Activated naive CD4-positive, alpha-beta T cell treated with Interleukin-2 at 50 U/mL for 16 hours (primary cell): Measurements from ENCODE around the gene MAML2.

Experiments
- DNase-seq: peaks from one replicate; pipeline ENCODE4 v3.0.0-alpha.2; 2020

The MAML2 gene

DNA sequence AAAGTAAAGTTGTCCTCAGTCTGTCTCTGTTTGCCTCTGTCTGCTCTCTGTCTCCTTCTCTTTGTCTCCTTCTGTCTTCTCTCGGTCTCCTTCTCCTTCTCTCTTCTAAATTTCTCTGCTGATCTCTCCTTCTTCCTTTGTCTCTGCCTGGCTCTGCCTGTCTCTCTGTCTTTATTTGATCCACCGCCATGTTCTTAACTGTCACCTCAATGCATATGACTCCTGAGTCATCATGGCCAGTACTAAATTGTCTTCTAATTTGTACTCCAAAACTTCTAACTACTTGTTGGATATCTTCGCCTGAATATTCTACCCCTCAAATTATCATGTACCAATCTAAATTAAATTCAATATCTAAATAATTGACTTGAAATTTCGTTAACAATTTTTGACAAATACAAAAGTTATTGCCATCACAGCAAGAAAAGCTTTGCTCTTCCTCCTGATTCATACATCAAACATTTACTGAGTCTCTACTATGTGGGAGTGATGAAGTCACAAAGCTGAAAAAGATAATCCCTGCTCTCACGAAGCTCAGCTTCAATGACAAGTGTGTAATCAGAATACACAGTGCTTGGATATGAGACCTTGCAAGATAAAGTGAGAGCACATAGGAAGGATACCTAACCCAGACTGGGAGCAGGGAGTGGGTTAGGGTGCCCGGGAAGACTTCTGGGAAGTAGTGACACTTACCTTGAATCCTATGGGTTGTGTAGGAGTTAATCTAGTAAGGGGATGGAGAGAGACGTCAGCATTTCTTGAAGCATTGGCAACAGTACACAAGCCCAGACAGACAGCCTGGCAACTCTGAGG, 193.0 kb downstream of the MAML2 start:
- DNase-seq: no peak

DNA sequence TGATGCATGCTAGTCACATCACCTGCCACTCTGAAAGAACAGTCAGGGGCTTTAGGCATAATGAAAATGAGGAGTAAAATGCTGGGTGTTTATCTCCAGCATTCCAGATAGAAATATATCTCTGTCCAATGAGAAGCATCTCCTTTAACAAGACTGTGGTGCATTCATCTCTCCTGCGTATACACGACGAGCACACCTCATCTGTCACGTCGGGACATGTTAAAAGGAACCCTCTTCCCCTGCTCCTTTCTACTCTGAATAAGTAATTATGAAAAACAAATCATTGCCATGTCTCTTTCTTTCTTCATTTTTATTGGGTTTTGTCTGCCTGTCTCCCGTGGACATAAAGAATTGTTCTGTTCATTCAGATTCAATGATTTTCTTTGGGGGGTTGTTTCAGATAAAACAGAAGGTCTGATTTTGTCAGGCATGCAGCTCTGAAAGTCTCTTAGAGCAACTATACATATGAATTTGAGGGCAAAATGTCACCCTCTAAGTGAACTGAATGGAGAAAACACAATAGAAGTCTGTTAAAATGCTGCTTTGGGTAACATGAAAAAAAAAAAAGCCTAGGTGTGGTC, 195.0 kb downstream of the MAML2 start:
- DNase-seq: no peak

GRCh38 chr11:96147186-96147585, 195.8 kb downstream of the MAML2 start:
- DNase-seq: no peak

GRCh38 chr11:96146765-96147164, 196.2 kb downstream of the MAML2 start:
- no peak for DNase-seq

- DNase-seq: no peak
Measured at GRCh38 chr11:96145163-96145585, 197.8 kb downstream of the MAML2 start.

DNA sequence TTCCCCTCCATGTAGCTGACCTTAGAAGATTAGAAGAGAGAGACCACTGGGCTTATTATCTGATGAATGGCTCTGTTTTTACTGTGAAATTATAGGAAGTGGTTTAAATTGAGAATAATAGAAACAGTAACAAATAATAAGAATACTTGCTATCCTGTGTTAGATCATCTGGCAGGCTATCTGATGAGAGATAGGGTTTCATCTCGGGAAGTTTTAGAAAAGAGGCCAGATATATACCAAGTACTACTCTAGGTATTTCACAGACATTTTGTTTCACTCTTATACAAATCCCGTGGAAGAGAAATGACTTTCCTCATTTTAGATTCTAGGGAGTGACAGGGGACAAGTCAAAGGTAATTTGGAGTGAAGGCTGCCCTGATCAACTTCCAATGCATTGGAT, 198.4 kb downstream of the MAML2 start:
- no peak for DNase-seq

- no peak for DNase-seq
Measured at GRCh38 chr11:96143041-96143521, 199.9 kb downstream of the MAML2 start.

DNA sequence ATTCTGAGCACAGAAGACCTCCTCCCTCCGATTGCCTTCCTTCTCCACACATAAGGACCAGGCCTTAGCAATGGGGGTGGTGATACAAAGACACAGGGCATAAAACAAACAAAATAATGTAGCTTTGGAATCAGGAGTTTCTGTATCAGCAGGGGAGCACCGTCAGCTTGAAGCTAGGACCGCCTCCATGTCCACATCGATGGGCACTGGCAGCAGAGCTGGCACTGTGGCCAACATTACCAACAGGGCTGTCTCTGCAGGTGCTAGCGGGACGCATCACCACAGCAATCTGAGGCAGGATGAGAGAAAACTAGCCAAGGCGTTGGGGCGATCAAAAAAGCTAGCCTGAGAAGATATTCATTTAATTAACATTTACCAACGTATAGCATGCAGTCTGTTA, 201.4 kb downstream of the MAML2 start:
- no peak for DNase-seq

- DNase-seq: no peak
Measured at GRCh38 chr11:96139691-96140090, 203.3 kb downstream of the MAML2 start.

DNA sequence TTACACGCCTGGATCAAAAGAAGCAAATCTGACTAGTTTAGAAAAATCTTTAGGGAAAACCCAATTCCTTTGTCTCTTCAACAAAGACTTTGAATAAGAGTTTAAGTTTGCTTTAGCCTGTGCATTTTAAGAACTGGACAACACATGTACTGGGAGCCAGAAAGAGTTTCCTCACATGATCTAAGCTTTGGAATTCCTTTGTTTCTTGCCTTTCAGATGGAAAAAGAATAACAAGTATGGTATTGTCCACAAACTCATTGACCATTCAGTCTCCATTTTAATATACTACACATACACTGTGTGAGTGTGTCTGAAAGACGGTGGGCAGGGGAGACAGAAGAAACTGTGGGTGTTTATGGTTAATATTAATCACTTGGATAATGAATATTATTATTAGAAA, 205.6 kb downstream of the MAML2 start:
- no peak for DNase-seq

GRCh38 chr11:96136613-96137298, 206.2 kb downstream of the MAML2 start:
- DNase-seq: no peak

- DNase-seq: no peak
Measured at GRCh38 chr11:96134602-96135001, 208.4 kb downstream of the MAML2 start.

GRCh38 chr11:96132437-96132836, 210.6 kb downstream of the MAML2 start:
- DNase-seq: no peak

- no peak for DNase-seq
Measured at GRCh38 chr11:96130061-96130620, 212.9 kb downstream of the MAML2 start.

- no peak for DNase-seq
Measured at GRCh38 chr11:96127596-96127959, 215.4 kb downstream of the MAML2 start.

DNA sequence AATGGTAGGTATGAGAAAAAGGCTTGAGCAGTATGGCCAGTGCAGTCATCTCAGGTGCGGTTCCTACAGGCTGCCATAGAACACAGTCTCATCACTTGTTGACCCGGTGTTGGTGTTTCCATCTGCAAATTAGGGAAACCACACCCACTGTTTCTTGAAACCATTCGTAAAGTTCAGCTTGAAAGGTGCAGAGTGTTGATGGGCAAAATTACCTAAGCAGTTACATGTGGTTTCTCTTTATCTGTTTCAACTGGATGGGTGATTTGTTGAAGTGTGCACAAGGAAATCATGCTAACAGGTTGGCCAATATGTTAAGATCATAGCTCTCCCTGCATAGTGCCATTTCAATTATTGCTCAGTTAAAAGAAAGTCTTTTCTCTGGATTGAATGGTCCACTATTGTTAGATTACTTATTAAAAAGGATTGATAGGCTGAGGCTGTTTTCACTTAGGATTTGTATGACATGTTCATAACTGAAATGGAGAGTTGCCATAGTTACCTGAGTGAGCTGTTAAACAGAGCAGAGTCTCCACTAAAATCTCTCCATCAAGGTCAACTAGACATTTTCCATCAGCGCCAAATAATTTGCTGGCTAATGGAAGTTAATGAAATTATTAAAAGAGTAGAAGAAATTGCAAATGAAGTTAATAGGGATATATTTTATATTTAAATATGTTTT, 215.9 kb downstream of the MAML2 start:
- DNase-seq: no peak

DNA sequence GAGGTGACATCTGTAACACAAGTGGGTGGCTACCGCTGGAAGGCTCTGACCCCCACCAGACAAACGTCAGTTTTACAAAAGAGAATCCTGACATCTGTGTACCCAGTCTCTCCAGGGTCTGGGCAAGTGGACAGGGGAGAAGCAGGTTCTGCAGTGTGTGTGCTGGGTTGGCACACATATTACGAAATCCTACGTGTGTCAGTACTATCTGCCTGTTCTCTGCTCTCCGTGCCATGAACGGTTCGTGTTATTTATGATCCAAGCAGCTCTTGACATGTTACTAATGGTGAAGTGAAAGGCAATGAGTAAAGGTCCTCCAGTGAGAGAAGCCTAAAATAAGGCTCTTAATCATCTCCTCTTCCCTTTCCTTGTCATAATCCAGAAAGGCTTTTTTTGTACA, 217.6 kb downstream of the MAML2 start:
- no peak for DNase-seq

- no peak for DNase-seq
Measured at GRCh38 chr11:96124155-96124554, 218.8 kb downstream of the MAML2 start.

DNA sequence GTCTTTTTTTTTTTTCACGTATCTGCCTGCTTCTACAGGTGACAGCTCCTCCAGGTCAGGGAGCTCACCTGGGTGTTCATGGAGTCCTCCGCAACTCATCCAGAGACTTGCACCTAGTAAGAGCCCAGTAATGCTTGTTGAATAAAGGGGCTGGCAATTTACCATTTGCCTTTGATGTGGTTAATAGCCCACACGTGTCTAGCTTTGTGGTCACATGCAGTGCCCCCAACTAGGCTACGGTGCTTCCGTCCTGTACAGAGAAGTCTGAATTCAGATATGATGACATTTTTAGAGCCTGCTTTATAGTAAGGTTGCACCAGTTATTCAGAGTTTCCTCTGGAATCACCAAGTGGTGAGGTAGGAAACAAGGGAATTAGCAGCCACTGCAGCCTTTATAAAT, 219.7 kb downstream of the MAML2 start:
- DNase-seq: no peak

- no peak for DNase-seq
Measured at GRCh38 chr11:96122601-96123074, 220.4 kb downstream of the MAML2 start.

GRCh38 chr11:96119211-96119610, 223.8 kb downstream of the MAML2 start:
- DNase-seq: no peak

- no peak for DNase-seq
Measured at GRCh38 chr11:96116376-96116775, 226.6 kb downstream of the MAML2 start.
